Ammon's horn (tissue), 1 donor: Measurements from ENCODE around the gene CDK17.
A peak's percentile ranks its signal among the peaks of the same experiment; 100 is the strongest.
"Not testable (repeated sequence)": the region's sequence is repeated elsewhere in the genome, so short reads cannot be mapped to it uniquely, and the experiment has no call there.

Experiments used
- DNase-seq: peaks from one replicate; pipeline ENCODE4 v3.0.0-alpha.2; 2016; ENCODE audit warnings: low spot score

CDK17 gene

DNA sequence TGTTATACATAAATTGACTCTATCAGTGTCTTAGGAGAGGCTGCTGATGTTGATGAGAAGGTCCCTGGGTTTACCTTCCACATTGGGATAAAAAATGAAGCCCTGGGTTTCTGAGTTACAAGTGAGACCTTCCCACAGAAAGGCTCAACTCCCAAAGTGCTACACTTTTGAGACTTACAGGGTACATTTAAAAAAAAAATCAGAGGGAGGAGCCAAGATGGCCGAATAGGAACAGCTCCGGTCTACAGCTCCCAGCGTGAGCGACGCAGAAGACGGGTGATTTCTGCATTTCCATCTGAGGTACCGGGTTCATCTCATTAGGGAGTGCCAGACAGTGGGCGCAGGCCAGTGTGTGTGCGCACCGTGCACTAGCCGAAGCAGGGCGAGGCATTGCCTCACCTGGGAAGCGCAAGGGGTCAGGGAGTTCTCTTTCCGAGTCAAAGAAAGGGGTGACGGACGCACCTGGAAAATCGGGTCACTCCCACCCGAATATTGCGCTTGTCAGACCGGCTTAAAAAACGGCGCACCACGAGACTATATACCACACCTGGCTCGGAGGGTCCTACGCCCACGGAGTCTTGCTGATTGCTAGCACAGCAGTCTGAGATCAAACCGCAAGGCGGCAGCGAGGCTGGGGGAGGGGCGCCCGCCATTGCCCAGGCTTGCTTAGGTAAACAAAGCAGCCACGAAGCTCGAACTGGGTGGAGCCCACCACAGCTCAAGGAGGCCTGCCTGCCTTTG lies 84.3 kb downstream of the CDK17 start:
- not testable (repeated sequence) for DNase-seq

DNA sequence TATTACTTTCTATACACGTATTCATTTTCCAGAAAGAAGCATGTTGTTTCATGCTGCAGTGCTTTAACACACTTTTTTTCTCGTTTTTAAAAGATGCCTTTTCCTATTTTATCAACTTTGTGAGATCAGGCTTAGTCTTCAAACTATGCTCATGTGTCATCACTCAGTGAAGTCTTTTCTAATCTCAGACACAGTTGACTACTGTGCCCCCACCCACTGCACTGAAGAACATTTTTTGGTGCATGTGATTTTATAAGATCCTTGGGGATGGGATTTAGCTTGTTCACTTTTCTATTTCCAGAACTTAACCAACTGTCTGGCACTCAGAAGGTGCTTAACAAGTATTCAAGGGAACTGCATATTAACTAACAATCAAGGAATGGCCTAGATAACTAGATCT lies 85.5 kb downstream of the CDK17 start:
- no peak for DNase-seq

DNA sequence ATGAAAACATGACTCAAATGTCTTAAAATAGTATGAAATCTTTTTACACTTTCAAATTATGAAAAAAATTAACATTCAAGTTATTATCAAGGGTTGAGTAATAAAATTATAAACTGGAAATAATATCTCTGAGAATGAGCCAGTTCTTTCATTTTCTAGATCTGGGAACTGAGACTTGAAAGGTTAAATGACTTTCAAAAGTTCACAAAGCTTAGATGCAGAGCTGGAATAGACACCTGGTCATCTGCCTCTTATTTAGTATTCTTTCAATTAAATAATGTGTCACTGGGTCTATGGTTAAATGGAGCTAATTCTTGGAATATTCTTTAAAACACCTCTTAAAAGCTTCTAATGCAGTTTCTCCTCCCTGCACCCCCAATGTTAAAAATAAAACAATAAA lies 86.6 kb downstream of the CDK17 start:
- no peak for DNase-seq

DNA sequence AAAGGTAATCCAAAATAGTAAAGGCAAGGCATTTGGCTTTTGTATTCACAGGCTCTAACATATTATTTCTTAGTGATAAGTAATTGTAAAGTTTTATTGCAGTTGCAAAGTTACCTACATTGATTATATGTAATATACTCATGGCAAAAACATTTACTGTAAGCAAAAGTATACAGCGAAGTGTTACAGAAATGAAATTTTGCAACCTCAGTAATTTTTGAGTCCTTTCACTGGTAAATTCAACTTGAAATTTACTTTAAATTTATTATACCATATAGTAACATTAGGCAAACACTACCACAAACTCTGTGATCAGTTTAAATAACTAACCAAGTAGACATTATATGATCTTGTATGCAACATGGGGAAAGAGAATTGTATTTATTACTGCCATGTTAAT lies 89.0 kb downstream of the CDK17 start:
- DNase-seq, result no peak

DNA sequence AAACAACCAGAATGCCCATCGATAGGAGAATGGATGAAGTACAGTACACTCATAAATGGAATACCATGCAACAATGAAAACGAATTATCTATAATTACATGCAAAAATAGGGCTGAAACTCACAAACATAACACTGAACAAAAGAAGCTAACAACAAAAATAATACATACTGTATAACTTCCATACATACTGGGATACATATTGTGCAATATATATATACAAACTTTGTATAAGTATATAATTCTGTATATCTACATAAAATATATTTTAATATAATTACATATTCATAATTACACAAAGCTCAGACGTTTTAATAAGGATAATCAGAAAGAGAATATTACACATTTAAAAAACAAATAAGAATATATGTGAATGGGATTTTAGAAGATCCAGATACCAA lies 90.2 kb downstream of the CDK17 start:
- DNase-seq, result no peak

DNA sequence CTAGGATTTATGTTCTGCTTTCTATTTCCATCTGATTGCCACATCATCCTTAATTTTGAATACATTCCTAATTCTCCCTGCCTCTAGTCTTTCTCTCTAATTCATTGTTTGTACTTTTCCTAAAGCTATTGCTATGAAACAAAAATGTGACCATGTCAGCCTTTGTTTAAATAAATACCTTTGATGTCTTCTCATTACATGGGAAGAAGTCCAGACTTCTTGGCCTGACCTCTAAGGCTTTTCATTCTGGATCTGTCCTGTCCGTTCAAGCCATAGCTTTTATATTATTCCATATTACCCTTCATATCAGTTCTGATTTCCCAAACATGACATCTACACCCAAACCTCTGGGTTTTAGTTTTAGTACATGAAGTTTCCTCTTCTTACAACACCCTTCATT lies 91.4 kb downstream of the CDK17 start:
- no peak for DNase-seq

DNA sequence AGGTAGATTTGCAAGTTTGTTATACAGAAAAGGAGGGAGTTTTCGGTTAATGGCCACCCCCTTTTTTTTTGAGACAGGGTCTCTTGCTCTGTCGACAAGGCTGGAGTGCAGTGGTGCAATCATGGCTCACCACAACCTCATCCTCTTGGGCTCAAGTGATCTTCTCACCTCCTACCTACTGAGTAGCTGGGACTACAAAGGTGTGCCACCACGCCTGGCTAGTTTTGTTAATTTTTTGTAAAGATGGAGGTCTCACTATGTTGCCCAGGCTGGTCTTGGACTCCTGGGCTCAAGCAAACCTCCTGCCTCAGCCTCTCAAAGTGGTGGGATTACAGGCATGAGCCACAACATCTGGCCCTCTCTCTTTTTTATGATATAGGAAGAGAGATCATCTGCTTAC lies 94.6 kb downstream of the CDK17 start:
- no peak for DNase-seq

DNA sequence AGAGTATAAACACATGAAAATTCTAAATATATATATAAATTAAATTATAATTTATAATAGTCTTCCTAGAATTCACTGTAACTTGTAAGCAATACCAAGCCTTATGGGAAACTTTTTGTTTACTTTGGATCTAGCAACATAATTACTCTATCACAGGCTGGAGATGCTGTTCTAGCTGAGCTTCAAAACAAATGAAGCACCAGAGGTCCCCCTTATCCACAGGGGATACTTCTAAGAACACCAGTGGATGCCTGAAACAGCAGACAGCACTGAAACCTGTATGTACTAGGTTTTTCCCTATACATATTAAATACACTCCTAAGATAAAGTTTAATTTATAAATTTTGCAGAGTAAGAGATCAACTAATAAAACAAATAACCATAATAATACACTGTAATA lies 96.6 kb downstream of the CDK17 start:
- DNase-seq, result peak; percentile 23

DNA sequence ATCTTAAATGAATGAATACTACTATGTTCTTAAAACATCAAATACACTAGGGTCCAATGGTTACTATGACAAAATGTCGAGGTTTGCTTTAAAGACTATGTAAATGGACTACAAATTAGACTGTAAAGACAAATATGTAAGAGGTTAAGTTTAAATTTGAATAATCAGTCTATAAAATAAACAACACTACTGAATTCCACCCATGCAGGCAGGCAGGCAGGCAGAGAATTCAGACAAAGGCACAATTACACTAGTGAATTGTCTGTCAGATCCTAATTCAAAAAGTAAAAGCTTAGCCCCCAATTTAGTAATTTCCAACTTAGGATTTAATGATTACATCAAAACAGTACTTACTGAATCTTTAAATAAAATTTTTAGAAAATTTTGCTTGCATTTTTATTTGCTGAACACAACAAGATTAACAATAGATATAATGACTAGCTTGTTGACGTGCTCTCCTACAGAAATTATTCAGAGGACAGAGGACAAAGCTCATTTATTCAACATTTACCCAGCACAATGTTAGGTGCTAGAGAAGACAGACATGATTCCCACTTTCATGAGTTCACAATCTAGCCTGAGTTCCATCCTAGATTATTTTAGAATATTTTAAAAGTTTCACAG lies 97.4 kb downstream of the CDK17 start:
- peak; percentile 70 for DNase-seq

DNA sequence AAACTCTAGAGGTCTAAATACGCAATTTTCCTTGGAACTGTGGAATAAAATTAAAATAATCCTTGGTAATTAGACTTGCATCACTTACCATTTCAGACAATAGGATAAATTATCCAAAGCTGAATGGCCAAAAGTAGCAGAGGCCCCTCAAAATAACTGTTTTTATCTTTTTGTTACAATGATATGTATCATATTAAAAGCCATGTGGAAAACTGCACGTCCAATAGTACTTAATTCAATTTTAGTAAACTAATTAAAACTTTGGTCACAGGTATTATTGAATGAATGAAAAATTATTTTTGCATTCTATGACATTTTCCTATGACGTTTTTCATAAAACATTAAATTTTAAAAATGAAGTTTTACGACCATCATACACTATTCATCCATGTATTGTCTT lies 98.5 kb downstream of the CDK17 start:
- no peak for DNase-seq

DNA sequence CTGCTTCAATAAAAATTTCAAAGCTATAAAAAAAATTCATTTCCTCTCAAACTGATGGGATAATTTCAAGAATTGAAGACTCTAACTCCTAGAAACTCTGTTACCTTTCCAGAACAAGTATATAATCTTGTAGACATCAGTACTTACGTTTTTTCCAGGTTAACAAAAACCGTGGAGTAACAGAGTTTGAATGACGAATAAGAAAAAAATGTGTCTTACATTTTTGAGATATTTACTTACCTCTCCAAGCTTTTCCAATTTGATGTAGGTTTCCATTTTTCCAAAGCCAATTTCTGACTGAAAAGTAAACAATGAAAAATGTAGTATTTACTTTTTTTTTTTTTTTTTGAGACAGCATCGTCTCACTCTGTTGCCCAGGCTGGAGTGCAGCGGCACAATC lies 100.2 kb downstream of the CDK17 start:
- DNase-seq, result no peak

DNA sequence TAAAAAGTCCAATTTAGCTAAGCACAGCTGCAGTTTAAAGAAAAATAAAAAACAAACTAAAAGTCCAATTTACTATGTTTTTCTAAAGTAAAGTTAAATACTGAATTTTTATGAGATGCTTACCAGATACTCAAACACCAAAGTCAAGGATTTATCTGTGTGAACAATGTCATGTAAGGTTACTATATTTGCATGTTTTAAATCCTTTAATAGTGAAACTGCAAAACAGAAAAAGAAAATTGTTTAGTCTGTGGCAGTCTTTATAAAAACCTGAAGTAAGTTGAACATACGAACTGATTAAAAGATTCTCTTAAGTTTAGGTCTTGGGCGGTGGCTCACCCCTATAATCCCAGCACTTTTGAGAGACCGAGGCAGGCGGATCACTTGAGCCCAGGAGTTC lies 102.7 kb downstream of the CDK17 start:
- no peak for DNase-seq

DNA sequence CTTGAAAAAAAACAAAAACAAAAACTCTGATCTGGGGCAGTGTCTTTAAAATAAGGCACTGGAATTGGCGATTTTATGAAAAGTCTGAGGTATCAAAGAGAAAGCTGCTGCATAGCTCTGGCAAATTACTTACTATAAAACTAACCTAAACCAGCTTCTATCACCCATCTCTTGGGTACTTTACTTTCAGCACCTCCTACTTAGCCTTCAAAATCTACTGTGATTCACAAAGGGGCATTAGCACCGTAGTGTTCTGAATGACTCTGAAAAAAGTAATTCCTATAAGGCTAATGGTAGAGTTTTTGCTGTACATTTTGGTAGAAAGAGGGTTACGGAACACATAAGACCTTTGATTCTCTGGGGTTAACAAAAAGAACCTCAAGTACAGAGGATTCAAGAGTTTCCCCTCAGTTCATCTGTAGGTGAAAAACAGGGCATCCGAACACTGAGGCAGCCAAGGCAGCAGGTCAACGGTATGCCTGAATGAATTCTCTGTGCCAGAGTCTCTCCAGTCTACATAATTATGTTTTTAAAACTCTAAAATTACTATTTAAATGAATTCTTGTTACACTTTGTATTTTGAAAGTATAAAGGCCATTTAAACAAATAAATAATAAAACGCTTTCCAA lies 104.6 kb downstream of the CDK17 start:
- no peak for DNase-seq

DNA sequence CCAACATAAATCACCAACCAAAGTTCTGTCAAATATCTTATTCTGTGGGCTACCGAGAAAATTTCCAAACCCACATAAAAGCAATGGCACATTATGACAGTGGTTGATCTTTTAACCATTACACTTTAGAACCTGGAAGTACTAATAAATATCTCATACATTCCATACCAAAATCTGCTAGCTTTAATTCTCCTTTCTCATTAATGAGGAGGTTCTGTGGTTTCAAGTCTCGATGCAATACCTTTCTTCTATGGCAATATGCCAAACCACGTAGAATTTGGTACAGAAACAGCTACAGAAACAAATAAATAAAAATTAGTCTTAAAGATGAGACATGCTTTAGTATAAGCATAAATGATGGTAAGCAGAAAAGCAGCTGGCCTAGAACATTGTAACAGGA lies 105.4 kb downstream of the CDK17 start:
- DNase-seq, result no peak

DNA sequence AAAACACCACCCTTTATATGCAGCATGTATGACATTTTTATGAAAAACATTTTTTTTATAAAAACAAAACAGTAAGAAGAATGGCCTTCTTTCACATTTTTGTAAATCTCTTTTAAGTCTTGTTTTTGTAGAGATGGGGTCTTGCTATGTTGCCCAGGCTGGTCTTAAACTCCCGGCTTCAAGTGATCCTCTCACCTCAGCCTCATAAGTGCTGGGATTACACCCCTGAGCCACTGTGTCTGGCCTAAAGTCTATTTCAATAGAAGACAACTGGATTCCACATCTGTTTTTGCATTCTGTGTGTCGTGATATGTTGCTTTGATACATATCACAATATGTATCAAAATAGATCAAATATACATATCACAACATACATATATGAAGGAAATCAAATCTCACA lies 107.1 kb downstream of the CDK17 start:
- DNase-seq, result no peak

DNA sequence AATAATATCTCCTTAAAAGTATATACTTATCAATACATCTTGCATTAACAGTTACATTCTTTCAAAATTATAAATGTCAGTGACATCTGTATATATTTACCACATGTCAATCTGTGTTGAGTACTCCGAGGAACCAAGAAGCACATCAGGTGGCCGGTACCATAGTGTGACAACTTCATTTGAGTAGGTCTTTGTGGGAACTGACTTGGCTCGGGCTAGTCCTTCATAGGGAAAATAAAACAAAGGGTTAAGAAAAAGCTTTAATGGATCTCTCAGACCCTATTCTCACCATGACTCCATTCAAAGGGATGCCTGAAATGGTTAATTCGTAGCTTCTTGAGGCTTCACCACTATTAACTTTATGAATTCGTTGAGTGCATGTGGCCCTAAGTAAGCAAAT lies 111.2 kb downstream of the CDK17 start:
- DNase-seq, result no peak

DNA sequence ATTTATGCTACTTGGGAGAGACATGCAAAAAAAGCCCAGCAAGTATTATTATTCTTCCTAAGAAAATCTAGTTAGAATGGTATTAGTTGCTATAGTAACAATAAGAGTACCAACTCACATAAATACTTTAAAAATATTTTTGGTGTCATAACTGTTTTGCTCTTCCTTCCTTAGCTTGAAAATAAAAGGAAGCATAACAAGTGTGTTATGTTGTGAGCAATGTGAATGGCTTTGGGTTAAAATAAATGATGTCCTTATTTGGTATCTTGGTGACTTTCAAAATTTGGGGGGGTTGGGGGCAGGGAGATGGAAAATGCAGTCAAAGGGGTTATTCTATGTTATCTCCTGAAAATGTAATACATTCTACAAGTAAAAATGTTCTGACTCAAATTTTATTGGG lies 115.1 kb downstream of the CDK17 start:
- no peak for DNase-seq

DNA sequence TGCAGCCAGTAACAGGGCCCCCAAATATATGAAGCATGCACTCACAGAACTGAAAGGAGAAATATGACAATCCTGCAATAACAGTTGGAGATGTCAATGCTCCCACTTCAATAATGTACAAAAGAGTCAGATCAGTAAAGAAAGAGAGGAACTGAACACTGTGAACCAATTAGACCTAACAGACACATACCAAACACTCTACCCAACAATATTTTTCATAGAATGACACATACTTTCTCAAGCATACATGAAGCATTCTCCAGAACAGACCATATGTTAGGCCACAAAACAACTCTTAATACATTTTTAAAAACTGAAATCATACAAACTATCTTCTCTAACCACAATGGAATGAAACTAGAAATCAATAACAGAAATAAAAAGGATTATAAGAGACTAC lies 125.9 kb downstream of the CDK17 start:
- DNase-seq, result no peak

DNA sequence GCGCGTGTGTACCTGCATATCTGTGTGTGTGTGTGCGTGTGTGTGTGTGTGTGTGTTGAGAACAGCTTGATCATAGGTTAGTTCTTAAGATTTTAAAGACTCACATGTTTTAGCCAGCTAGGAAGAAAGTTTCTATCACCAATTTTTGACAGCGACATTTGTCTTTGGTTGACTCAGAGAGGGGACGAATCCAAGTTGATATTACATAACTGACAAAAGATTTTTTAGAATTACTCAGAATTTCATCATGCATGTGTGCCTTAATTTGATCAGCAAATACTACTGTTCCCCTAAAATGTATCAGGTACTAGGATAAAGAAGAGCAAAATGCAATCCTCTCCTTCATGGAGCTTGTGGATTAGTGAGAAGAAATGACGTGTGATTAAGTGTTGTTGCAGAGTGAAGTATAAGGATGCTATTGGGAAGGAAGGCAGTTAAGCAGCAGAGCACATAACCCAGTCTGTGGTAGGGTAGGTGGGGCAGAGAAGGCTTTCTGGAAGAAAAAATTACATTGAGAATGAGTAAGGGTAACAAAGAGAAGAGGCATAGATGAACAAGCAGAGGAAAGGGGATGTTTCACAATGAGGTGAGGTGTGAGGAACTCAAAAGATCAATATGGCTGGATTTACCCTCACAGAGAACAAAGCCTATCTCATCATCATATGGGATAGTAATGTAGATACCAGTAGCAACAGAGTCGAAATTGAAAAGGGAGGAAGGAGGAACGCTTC lies 128.6 kb downstream of the CDK17 start:
- DNase-seq, result no peak

DNA sequence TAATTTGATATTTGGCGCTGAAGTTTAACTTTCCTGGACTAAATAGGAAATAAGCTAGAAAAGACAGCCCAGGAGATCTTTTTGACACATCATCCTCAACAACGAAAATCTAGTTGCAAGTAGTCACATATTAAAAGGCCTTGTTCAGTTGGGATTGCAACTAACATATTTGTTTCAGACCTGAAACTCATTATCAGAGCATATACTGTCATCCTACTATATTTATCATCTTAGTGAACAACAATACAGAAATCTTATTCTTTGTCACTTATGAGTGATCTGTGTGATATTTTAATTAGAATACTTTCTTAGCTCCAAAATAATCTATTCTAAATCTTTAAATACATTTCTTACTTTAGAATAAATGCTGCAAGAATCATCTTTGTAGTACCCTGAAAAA lies 134.0 kb downstream of the CDK17 start:
- DNase-seq, result no peak

DNA sequence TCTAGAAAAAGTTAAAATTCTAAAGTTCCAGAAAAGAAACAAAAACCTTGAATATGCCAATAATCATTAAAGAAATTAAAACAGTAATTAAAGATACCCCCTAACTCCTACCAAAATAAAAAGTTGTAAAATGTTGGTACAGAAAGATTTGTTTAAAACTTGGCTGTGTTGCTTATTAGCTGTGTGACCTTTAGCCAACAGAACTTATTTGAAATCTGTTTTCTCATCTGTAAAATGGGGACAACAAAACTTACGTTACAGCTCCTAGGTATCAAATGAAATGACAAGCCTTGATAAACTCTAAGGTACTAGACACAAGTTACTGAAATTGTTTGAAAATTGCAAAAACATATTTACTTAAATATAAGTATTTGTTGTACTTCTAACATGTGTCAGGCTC lies 134.4 kb downstream of the CDK17 start:
- no peak for DNase-seq

DNA sequence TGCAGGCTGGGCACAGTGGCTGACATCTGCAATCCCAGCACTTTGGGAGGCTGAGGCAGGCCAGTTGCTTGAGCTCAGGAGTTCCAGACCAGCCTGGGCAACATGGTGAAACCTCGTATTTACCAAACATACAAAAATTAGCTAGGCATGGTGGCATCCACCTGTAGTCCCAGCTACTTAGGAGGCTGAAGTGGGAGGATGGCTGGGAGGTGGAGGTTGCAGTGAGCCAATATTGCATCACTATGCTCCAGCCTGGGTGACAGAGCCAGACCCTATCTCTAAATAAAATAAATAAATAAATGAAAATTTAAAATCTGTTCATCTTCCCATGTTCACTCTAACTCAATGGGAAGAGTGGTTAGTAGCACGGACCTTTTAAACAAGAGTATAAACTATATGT lies 134.8 kb downstream of the CDK17 start:
- no peak for DNase-seq

DNA sequence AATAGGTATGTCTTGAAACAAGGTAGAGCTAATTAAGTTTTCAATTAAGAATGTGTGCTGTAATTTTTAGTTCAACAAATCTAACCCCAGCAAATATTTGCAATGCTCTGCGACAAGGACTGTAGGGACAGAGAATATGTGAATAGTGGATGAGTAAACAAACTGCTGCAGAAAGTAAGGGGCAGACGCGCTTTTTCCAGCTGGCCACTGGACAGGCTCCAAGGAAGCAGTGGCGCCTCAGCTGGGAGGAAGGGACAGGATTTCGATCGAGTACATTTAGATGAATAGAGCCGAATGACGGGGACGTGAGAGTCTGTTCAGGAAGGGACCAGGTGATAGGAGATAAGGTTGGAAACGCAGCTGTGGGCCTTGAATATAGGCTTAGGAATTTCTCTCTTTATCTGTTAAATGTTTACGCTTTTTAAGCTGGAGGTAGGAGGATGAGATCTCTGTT lies 136.8 kb downstream of the CDK17 start:
- DNase-seq, result no peak
